Calu3 (cell line): ENCODE results near the gene APIP. TPM values are rescaled to one million over a fixed set of nuclear protein-coding genes. Genes with fewer than 3 reads are reported as not detected.

Experiments used
- BruUV-seq: library from RNA; stranded (reverse); fragments of 400-500 nt; replicated peaks from 2 replicates; lab custom pipeline; 2021; lab: Mats Ljungman, UMichigan
- CTCF ChIA-PET: fragments of 300-600 bp; sonication (Branson Sonifier 250); formaldehyde crosslinking; loops from one replicate; lab custom pipeline; 2022; ENCODE audit warnings: antibody characterized with exemption; lab: Charles Lee
- DNase-seq: peaks from one replicate; pipeline ENCODE4 v3.0.0; 2022
- H3K27ac Mint-ChIP-seq: one replicate; pipeline ENCODE4 v1.8.0; 2022; ENCODE audit warnings: mixed read lengths; ENCODE audit not compliant: unreplicated experiment
- H3K27me3 Mint-ChIP-seq: one replicate; pipeline ENCODE4 v1.8.0; 2022; ENCODE audit warnings: mixed read lengths; ENCODE audit not compliant: unreplicated experiment
- H3K36me3 Mint-ChIP-seq: one replicate; pipeline ENCODE4 v1.8.0; 2022; ENCODE audit warnings: mild to moderate bottlenecking, moderate library complexity, mixed read lengths; ENCODE audit not compliant: insufficient read depth, unreplicated experiment
- H3K4me1 Mint-ChIP-seq: one replicate; pipeline ENCODE4 v1.8.0; 2022; ENCODE audit warnings: mild to moderate bottlenecking, low read depth, mixed read lengths; ENCODE audit not compliant: unreplicated experiment
- H3K4me3 Mint-ChIP-seq: one replicate; pipeline ENCODE4 v1.8.0; 2022; ENCODE audit warnings: mild to moderate bottlenecking, low read depth, moderate library complexity, mixed read lengths; ENCODE audit not compliant: unreplicated experiment
- H3K9me3 Mint-ChIP-seq: one replicate; pipeline ENCODE4 v1.8.0; 2022; ENCODE audit warnings: low read depth, mixed read lengths; ENCODE audit not compliant: unreplicated experiment
- CTCF ChIP-seq: fragments of 200-600 bp; IDR thresholded peaks from one replicate; pipeline ENCODE4 v1.8.0; 2022; ENCODE audit warnings: antibody characterized with exemption; ENCODE audit not compliant: unreplicated experiment
- intact Hi-C: fragments of 100-400 bp; cut with micrococcal nuclease; formaldehyde crosslinking; loops from one replicate; pipeline ENCODE4 v1.10.0; 2022; ENCODE audit not compliant: unreplicated experiment
- microRNA-seq: library from miRNA; unstranded; fragments of <30 nt; microRNA quantifications from one replicate; pipeline ENCODE4 v1.2.0, GENCODE V29; 2022
- total RNA-seq: library from RNA; stranded (reverse); gene quantifications from 2 replicates; pipeline ENCODE4 v1.2.3, GENCODE V29; 2022

The APIP gene
- total RNA-seq, 1 experiment from 2014 or later: 42.4 TPM

GRCh38 chr11:34836958-34837856 lies 79.0 kb downstream of the APIP start:
- BruUV-seq: no TSS peak
- no peak overlapping the region for H3K27ac Mint-ChIP-seq
- H3K4me3 Mint-ChIP-seq: no peak overlapping the region
- peaks cover 2% of the 10 kb centered on the region for H3K9me3 Mint-ChIP-seq
- no peak for TF ChIP-seq CTCF
- no peaks in the 10 kb centered on the region for H3K27me3 Mint-ChIP-seq
- intact Hi-C loops: no loop called here
- DNase-seq: peak; percentile 34
- H3K4me1 Mint-ChIP-seq: peaks cover 12% of the 10 kb centered on the region
- CTCF ChIA-PET: interaction anchor here (0.6 kb wide), 1 partner anchor 581 kb away, joined by 4 read pairs; no protein-coding TSS in a partner anchor
- H3K36me3 Mint-ChIP-seq: peaks cover 5% of the 10 kb centered on the region

GRCh38 chr11:34833602-34834001 lies 82.6 kb downstream of the APIP start:
- no peak overlapping the region for H3K27ac Mint-ChIP-seq
- H3K4me3 Mint-ChIP-seq: no peak overlapping the region
- peaks cover 5% of the 10 kb centered on the region for H3K36me3 Mint-ChIP-seq
- intact Hi-C loops: no loop called here
- no peak for TF ChIP-seq CTCF
- peaks cover 2% of the 10 kb centered on the region for H3K9me3 Mint-ChIP-seq
- H3K27me3 Mint-ChIP-seq: no peaks in the 10 kb centered on the region
- CTCF ChIA-PET: no interaction called here
- BruUV-seq: no TSS peak
- DNase-seq: no peak
- H3K4me1 Mint-ChIP-seq: peaks cover 25% of the 10 kb centered on the region

Small RNA genes within 50 kb of the gene (microRNA-seq; reads per million reads assigned to microRNA genes)
- gene MIR1343: 28.5 reads per million, percentile 49 among the genes with 10 or more reads in this experiment

Other genes starting within 250 kb of the APIP start
- gene PDHX, start 239 bp upstream of the APIP start, total RNA-seq: 47.6 and 55.9 TPM in 2 replicates
- gene CD44, start 222.8 kb upstream of the APIP start, total RNA-seq: 1,189 and 1,365 TPM in 2 replicates